Stimulated activated CD4-positive, alpha-beta T cell treated with anti-CD3 and anti-CD28 coated beads, Interleukin-2, amount 100 ng/mL, for 48 hours (primary cell): Measurements from ENCODE around the gene MPHOSPH10.
"Not testable (repeated sequence)": the region's sequence is repeated elsewhere in the genome, so short reads cannot be mapped to it uniquely, and the experiment has no call there.

Experiments used
- DNase-seq, 2 donors: peaks; one replicate each; pipeline ENCODE4 v3.0.0-alpha.2; 2020

MPHOSPH10 gene

DNA sequence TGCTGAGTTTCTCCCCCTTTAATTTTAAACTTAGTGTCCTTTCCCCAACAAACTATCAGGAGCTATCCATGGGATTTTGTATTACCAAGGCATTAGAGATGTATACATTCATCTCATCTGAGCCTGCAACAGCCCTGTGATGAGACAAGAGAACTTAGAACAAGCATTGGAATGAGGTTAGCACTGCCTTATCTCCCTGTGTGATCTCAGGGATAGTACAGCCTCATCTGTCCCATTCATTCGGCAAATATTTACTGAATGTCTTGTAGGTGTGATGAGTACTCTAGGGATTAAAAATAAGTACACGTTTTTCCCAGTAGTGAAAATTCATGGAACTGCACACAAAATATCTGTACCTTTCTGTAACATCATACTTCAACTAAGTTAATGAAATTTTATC, 50.9 kb downstream of the MPHOSPH10 start:
- no peak for DNase-seq

DNA sequence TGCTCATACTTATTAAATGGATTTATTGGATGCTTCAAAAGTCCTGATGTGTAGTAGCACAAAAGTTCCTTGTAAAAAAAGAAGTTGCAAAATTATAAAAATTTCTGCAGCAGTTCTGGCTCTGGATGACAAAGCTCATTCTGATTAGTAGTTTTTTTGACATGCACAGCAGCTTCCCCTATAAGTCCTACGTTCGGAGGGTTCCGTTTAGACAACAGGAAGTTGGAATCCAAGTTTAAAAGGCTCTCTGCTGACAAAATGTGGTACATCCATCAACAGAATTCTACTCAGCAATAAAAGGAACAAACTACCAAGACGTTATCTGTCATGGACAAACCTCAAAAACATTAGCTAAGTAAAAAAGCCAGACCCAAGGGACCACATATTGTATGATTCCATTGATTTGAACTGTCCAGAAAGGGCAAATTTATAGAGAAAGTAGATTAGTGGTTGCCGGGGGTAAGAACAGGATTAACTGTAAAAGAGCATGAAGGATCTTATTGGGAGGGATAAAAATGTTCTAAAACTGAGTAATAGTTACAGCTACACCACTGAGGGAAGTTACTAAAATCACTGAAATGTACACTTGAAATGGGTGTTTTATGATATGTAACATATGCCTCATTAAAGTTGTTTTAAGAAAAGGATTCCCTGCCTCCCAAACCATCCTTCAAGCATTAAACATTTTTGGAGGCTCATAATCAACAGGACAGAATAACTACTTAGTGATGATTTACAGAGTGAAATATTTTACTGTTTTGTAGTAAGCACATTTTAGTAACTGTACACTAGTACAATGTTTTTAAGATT, 53.1 kb downstream of the MPHOSPH10 start:
- DNase-seq = not testable (repeated sequence)

GRCh38 chr2:71186973-71187372, 56.5 kb downstream of the MPHOSPH10 start:
- no peak for DNase-seq

- no peak for DNase-seq
Observed at GRCh38 chr2:71187589-71187988, 57.2 kb downstream of the MPHOSPH10 start.

- no peak for DNase-seq
Observed at GRCh38 chr2:71190656-71191569, 60.5 kb downstream of the MPHOSPH10 start.

GRCh38 chr2:71191570-71191943, 61.1 kb downstream of the MPHOSPH10 start:
- DNase-seq = no peak
